Skeletal muscle tissue (tissue), 4 donors: Measurements from ENCODE around the gene PNPLA2. TPM values are rescaled to one million over a fixed set of nuclear protein-coding genes. Genes with fewer than 3 reads are reported as not detected.

Experiments
- H3K27ac ChIP-seq: one replicate; pipeline ENCODE4 v1.7.0; 2013; ENCODE audit warnings: mild to moderate bottlenecking, low read depth, low read length, inconsistent platforms
- H3K27me3 ChIP-seq, 3 donors: one replicate each; pipeline ENCODE4 v1.7.0; 2013; ENCODE audit warnings: low read length in 3 of 3; ENCODE audit not compliant: control insufficient read depth in 3 of 3, insufficient read depth in 3 of 3
- H3K36me3 ChIP-seq, 3 donors: one replicate each; pipeline ENCODE4 v1.7.0; 2013; ENCODE audit warnings: low read length in 3 of 3; ENCODE audit not compliant: control insufficient read depth in 3 of 3, insufficient read depth in 3 of 3
- H3K4me1 ChIP-seq, 3 donors: one replicate each; pipeline ENCODE4 v1.7.0; 2013; ENCODE audit warnings: low read length in 3 of 3, mild to moderate bottlenecking in 3 of 3; ENCODE audit not compliant: control insufficient read depth in 3 of 3, insufficient read depth in 3 of 3
- H3K4me3 ChIP-seq, 3 donors: one replicate each; pipeline ENCODE4 v1.7.0; 2013; ENCODE audit warnings: low read length in 3 of 3
- H3K9ac ChIP-seq, 3 donors: one replicate each; pipeline ENCODE4 v1.7.0; 2013; ENCODE audit warnings: low read length in 3 of 3, mild to moderate bottlenecking in 3 of 3, moderate library complexity in 2 of 3, low read depth in 1 of 3
- H3K9me3 ChIP-seq, 3 donors: one replicate each; pipeline ENCODE4 v1.7.0; 2013; ENCODE audit warnings: low read length in 3 of 3; ENCODE audit not compliant: control insufficient read depth in 3 of 3
- total RNA-seq: library from RNA; depleted of rRNA; stranded (reverse); fragments of >200 nt; gene quantifications from one replicate; pipeline ENCODE4 v1.2.3, GENCODE V29; 2014
- donor health status: Osteomylitis.

Gene PNPLA2
- total RNA-seq, 1 donor from 2014 or later: 13.6 TPM

DNA sequence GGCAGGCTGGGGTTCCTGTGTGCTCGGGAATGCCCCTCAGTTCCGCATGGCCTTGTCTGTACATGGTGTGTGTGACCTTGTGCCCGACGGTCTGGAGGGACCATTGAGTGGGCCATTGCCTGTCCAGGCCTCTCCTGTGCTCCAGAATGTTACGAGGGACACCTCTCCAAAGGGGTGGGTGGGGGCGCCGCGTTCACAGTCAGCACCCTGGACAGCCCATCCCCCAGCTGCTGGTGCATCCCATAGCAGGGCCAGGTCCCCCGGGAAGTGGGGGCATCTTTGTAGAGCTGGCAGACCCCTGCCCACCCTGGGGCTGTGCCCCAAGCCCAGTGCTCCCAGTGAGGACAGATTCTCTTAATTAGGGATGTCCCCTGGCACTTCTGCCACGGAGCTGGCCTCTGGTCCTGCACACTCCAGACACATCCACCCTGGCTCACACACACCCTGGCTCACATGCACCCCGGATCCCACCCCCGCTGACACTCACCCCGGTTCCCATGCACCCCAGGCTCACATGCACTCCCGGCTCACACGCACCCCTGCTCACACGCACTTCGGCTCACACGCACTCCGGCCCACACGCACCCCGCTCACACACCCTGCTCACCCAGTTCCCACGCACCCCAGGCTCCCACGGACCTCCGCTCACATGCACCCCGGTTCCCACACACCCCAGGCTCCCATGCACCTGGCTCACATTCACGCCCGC is 39.5 kb downstream of the PNPLA2 start:
- no peak overlapping the region for H3K9ac ChIP-seq
- no peaks in the 10 kb centered on the region for H3K36me3 ChIP-seq
- H3K9me3 ChIP-seq: no peaks in the 10 kb centered on the region
- no peaks in the 10 kb centered on the region for H3K27me3 ChIP-seq
- peaks cover 12 to 25% (median 17%) of the 10 kb centered on the region in 3 donors for H3K4me1 ChIP-seq
- no peak overlapping the region for H3K4me3 ChIP-seq
- no peak overlapping the region for H3K27ac ChIP-seq

DNA sequence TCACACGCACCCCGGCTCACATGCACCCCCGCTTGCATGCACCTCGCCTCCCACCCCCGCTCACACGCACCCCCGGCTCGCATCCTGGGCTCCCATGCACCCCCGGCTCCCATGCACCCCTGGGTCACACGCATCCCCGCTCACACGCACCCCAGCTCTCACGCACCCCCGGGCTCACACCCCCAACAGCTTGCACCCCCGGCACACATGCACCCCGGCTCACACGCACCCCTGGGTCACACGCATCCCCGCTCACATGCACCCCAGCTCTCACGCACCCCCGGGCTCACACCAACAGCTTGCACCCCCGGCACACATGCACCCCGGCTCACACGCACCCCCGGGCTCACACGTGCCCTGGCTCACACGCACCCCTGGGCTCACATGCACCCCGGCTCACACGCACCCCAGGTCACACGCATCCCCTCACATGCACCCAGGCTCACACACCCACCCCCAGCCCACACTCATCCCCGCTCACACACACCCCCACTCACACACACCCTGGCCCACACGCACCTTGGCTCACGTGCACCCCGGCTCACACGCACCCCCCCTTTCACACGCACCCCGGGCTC is 40.1 kb downstream of the PNPLA2 start:
- Histone ChIP-seq H3K4me1 (peaks cover 12 to 25% (median 17%) of the 10 kb centered on the region in 3 donors), H3K36me3 (peaks cover 0 to 2% (median 0%) of the 10 kb centered on the region in 3 donors), H3K4me3 (no peak overlapping the region), H3K27me3 (no peaks in the 10 kb centered on the region), H3K9me3 (no peaks in the 10 kb centered on the region), H3K27ac (no peak overlapping the region), H3K9ac (no peak overlapping the region)

DNA sequence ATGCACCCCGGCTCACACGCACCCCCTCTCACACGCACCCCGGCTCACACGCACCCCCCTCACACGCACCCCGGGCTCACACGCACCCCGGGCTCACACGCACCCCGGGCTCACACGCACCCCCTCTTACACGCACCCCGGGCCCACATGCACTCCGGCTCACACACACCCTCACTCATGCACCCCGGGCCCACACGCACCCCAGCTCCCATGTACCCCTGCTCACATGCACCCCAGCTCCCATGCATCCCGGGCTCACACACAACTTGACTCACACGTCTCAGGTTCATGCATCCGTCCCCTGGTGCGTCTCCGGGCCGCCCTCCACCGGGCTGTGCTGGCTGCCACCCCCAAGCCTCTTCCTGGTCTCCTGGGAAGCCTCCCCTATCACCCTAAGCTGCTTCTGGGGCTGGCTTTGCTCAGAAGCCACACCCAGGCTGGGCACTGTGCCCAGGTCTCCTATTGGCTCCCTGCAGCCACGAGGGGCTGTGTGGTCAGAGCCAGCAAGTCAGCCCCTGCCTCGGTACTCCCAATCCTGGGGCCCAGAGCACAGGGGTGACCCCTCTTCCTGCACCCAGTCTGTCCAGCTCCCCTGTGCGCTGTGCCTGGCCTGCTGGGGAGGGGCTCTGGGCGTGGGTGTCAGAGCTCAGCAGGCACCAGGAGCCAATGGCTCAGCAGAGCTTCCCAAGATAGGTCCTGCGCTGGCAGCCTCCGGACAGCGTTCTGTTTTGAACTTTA is 40.8 kb downstream of the PNPLA2 start:
- H3K4me1 ChIP-seq: peaks cover 12 to 25% (median 17%) of the 10 kb centered on the region in 3 donors
- peaks cover 0 to 3% (median 3%) of the 10 kb centered on the region in 3 donors for H3K36me3 ChIP-seq
- no peaks in the 10 kb centered on the region for H3K27me3 ChIP-seq
- H3K9me3 ChIP-seq: no peaks in the 10 kb centered on the region
- H3K4me3 ChIP-seq: peak overlapping the region in 1 of 3 donors; percentile 50
- peak overlapping the region in 1 of 3 donors; percentile 45 for H3K9ac ChIP-seq
- no peak overlapping the region for H3K27ac ChIP-seq

DNA sequence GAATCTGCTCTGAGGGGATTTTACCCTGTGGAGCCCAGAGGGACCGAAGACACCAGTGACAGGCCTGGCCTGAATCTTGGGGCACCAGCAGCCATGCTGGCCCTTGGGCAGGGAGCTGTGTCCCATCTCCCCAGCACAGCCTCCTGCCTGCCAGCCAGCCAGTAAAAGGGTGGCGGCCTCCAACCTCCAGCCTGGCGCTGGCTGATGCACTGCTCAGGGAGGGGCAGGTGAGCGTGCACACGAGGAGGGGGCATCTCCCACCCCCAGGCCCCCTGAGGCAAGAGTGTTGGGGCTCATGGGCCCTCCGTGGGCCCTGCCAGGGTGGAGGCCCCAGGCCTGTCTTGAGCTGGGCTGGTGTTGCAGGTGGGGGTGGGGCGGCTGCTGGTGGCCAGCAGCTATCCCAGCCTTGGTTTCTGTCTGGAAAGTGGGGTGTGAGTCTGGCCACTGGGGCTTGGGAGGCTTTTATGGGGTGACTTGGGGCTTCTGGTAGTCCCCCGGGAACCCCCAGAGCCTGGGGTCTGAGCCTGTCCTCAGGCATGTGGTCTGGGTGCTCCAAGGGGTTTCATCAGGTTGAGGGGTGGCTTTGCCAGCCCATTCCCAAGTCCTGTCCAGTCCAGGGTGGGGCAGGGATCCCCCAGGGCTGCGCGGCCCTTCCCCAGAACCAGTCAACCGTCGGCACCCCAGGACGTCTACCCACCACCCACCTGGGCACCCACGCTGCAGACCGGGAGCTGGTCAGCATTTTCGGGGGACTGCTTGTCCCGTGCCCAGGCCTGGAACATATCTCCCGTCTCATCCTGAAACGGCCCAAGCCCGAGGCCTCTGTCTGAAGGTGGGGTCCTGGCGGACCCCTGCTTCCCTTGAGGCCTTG is 41.8 kb downstream of the PNPLA2 start:
- no peak overlapping the region for H3K27ac ChIP-seq
- no peak overlapping the region for H3K9ac ChIP-seq
- H3K4me3 ChIP-seq: peak overlapping the region in 1 of 3 donors; percentile 50
- no peaks in the 10 kb centered on the region for H3K27me3 ChIP-seq
- peaks cover under 1 to 7% (median 5%) of the 10 kb centered on the region in 3 donors for H3K36me3 ChIP-seq
- H3K9me3 ChIP-seq: no peaks in the 10 kb centered on the region
- H3K4me1 ChIP-seq: peaks cover 12 to 25% (median 17%) of the 10 kb centered on the region in 3 donors

DNA sequence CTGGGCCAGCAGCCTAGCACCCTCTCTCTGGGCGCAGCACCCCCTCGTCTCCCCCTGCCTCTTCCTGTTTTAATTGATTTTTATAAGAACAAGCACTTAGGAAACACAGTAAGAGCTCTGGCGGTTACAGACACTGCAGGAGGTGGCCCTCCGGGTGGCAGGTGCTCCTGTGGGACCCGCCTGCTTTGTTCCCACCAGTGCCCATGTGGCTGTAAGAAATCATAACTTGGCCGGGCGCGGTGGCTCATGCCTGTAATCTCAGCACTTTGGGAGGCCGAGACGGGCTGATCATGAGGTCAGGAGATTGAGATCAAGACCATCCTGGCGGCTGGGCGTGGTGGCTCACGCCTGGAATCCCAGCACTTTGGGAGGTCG is 42.4 kb downstream of the PNPLA2 start:
- H3K4me1 ChIP-seq: peaks cover 12 to 25% (median 17%) of the 10 kb centered on the region in 3 donors
- no peaks in the 10 kb centered on the region for H3K9me3 ChIP-seq
- H3K9ac ChIP-seq: no peak overlapping the region
- peaks cover 3 to 11% (median 9%) of the 10 kb centered on the region in 3 donors for H3K36me3 ChIP-seq
- no peak overlapping the region for H3K4me3 ChIP-seq
- no peaks in the 10 kb centered on the region for H3K27me3 ChIP-seq
- no peak overlapping the region for H3K27ac ChIP-seq

DNA sequence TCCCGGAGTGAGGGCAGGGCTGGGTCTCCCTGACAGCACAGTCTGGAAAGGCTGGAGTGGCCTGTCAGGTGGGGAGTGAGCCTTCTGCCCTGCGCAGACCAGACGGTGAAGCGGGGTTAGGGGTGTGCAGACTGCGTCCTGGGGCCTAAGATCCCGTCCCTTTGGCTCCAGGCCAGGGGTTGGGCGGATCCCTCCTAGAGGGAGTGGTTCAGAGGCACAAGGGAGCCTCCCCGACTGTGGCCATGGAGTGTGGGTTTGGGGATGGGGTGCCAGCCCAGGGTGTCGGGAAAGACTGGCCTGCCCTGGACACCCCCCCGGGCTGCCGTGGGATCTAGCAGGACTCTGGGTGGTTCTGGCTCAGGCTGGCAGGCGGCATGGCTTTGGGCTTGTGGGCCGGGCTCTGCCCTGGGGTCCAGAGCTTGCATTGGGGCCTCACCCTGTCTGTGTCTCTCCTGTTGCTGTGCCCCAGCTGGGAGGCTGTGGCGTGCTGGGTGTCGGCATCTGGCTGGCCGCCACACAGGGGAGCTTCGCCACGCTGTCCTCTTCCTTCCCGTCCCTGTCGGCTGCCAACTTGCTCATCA is 43.5 kb downstream of the PNPLA2 start:
- peaks cover 3 to 14% (median 13%) of the 10 kb centered on the region in 3 donors for H3K36me3 ChIP-seq
- H3K4me3 ChIP-seq: no peak overlapping the region
- no peaks in the 10 kb centered on the region for H3K27me3 ChIP-seq
- H3K4me1 ChIP-seq: peaks cover 12 to 25% (median 17%) of the 10 kb centered on the region in 3 donors
- no peaks in the 10 kb centered on the region for H3K9me3 ChIP-seq
- H3K9ac ChIP-seq: no peak overlapping the region
- no peak overlapping the region for H3K27ac ChIP-seq

DNA sequence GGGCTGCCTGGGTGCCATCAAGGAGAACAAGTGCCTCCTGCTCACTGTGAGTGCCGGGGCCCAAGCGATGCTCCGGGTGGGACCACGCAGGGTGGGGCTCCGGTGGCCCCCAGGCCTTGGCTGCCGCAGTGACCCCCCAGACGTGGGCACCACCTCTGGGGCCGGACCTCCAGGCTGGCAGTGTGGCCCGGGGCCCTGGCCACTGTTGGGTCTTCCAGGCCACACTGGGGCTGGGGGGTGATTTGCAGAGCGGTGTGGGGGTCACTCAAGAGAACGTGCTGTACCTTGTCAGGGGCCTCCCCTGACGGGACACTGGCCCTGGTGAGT is 43.9 kb downstream of the PNPLA2 start:
- no peak overlapping the region for H3K9ac ChIP-seq
- H3K9me3 ChIP-seq: no peaks in the 10 kb centered on the region
- no peaks in the 10 kb centered on the region for H3K27me3 ChIP-seq
- H3K36me3 ChIP-seq: peaks cover 3 to 14% (median 13%) of the 10 kb centered on the region in 3 donors
- H3K27ac ChIP-seq: no peak overlapping the region
- H3K4me1 ChIP-seq: peaks cover 12 to 25% (median 17%) of the 10 kb centered on the region in 3 donors
- H3K4me3 ChIP-seq: no peak overlapping the region

DNA sequence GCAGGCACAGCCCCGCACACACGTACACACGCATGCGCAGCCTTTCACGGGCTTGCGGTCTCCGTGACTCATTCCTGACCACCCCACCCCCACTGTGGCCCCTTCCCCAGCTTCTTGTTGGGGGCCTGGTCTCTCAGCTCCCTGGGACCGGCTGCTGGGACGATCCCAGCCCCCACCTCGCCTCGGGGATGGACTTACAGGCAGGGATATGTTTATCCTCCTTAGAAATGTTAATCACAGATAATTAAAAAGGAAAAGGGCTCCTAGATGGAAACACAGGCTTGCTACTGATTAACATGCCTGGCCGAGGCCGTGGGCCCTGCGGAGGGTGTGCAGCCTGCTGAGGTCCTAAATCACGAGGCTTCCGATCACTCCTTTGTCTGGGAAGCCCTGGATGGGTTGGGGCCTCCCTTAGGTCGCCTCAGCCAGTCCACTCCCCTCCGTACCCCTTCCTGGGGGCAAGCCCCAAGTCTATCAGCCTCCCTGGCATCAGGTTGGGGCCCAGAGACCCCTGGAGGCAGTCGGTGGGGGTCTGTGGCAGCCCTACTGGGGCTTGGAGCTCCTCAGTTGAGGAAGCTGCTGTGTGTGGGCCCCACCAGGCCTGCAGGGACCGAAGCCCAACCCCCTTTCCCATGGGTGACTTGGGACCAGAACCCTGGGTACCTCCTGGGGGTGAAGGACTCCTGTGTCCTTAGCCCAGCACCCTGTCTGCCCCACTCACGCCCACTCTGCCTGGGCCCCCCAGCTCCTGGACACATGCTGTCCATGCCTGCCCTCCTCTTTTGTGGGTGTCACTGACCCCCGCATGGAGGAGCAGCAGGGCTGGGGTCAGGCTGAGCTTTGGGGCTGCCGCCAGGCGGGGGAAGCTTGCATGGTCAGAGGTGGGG is 44.6 kb downstream of the PNPLA2 start:
- Histone ChIP-seq H3K36me3 (peaks cover 3 to 14% (median 13%) of the 10 kb centered on the region in 3 donors), H3K4me1 (peaks cover 12 to 25% (median 17%) of the 10 kb centered on the region in 3 donors), H3K9ac (no peak overlapping the region), H3K9me3 (no peaks in the 10 kb centered on the region), H3K27ac (no peak overlapping the region), H3K4me3 (no peak overlapping the region), H3K27me3 (no peaks in the 10 kb centered on the region)
